Ovary (tissue), 3 donors: Measurements from ENCODE around the gene TMEM135.

Experiments
- POLR2A ChIP-seq: fragments of 450-650 bp; IDR thresholded peaks from one replicate; pipeline ENCODE4 v1.6.1; 2017; ENCODE audit warnings: antibody characterized with exemption, mild to moderate bottlenecking, moderate library complexity
- TF ChIP-seq, protein P1 (sequence below), 3 donors: fragments of 450-650 bp in 2 of 3; fragments of 200-600 bp in 1 of 3; IDR thresholded peaks; one replicate each; pipeline versions ENCODE4 v1.5.1 to v1.8.0; 2016 to 2022; ENCODE audit warnings: antibody characterized with exemption in 3 of 3, mild to moderate bottlenecking in 1 of 3
- donor health status: DM: no; HTN: no; CAD: no.

DNA sequence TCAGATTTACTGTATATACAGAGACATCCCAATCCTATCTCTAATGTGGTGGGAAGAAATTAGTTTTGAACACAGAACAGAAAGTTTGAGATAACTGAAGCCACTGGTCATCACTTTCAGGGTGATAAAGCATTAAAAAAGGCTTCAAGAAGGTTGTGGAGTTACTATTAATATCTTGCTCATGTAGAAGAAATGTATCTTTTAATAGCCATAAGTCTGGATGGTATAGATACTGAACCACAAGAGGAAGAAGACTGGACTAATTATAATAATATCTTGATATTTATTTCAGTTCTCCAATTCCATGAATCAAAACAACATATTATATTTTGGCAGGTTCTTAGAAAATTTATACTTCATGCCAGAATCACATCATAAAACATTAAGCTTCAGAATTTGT, 137.1 kb downstream of the TMEM135 start:
- TF ChIP-seq, protein P1, sequence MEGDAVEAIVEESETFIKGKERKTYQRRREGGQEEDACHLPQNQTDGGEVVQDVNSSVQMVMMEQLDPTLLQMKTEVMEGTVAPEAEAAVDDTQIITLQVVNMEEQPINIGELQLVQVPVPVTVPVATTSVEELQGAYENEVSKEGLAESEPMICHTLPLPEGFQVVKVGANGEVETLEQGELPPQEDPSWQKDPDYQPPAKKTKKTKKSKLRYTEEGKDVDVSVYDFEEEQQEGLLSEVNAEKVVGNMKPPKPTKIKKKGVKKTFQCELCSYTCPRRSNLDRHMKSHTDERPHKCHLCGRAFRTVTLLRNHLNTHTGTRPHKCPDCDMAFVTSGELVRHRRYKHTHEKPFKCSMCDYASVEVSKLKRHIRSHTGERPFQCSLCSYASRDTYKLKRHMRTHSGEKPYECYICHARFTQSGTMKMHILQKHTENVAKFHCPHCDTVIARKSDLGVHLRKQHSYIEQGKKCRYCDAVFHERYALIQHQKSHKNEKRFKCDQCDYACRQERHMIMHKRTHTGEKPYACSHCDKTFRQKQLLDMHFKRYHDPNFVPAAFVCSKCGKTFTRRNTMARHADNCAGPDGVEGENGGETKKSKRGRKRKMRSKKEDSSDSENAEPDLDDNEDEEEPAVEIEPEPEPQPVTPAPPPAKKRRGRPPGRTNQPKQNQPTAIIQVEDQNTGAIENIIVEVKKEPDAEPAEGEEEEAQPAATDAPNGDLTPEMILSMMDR (IDR thresholded peaks at IDR 0.05), result no peak
- no peak for TF ChIP-seq POLR2A
